HG02759 (cell line): Measurements from ENCODE around the gene RPS6KB2.
A peak's percentile ranks its signal among the peaks of the same experiment; 100 is the strongest.

Experiments
- ATAC-seq: cut with Tn5 transposase; IDR thresholded peaks from one replicate; pipeline ENCODE4 v1.9.1; 2021; ENCODE audit warnings: mild to moderate bottlenecking, moderate library complexity; ENCODE audit not compliant: unreplicated experiment

The RPS6KB2 gene

GRCh38 chr11:67410369-67410831 lies 17.9 kb upstream of the RPS6KB2 start:
- ATAC-seq: no peak

- no peak for ATAC-seq
These were observed 17.1 kb upstream of the RPS6KB2 start for GRCh38 chr11:67410984-67411784.

- no peak for ATAC-seq
These were observed 16.5 kb upstream of the RPS6KB2 start for GRCh38 chr11:67411785-67412152.

- ATAC-seq: no peak
These were observed 15.7 kb upstream of the RPS6KB2 start for GRCh38 chr11:67412495-67413179.

- ATAC-seq: no peak
These were observed 14.9 kb upstream of the RPS6KB2 start for GRCh38 chr11:67413266-67413849.

GRCh38 chr11:67415501-67416304 lies 12.6 kb upstream of the RPS6KB2 start, which contains the start of gene CARNS1:
Gene CARNS1 (plus strand): TSS chr11:67415678. CDS start chr11:67416200, 522 bp downstream.
- no peak for ATAC-seq

- no peak for ATAC-seq
These were observed 11.6 kb upstream of the RPS6KB2 start for GRCh38 chr11:67416416-67417335.

GRCh38 chr11:67417425-67417824 lies 10.9 kb upstream of the RPS6KB2 start:
- no peak for ATAC-seq

GRCh38 chr11:67418476-67419281 lies 9.6 kb upstream of the RPS6KB2 start:
- ATAC-seq: no peak

GRCh38 chr11:67419325-67420049 lies 8.8 kb upstream of the RPS6KB2 start:
- ATAC-seq: no peak

- no peak for ATAC-seq
These were observed 8.1 kb upstream of the RPS6KB2 start for GRCh38 chr11:67420147-67420645.

- peak; percentile 87 for ATAC-seq
These were observed 7.5 kb upstream of the RPS6KB2 start for GRCh38 chr11:67420646-67421429.

- ATAC-seq: no peak
These were observed 6.8 kb upstream of the RPS6KB2 start for GRCh38 chr11:67421430-67422031.

- ATAC-seq: no peak
These were observed 5.4 kb upstream of the RPS6KB2 start for GRCh38 chr11:67422891-67423290.

- no peak for ATAC-seq
These were observed 4.8 kb upstream of the RPS6KB2 start for GRCh38 chr11:67423466-67423865.

GRCh38 chr11:67423891-67424613 lies 4.2 kb upstream of the RPS6KB2 start:
- ATAC-seq: no peak
